GM21390 (cell line): Measurements from ENCODE around the gene HTR3A.
"Not testable (repeated sequence)": the region's sequence is repeated elsewhere in the genome, so short reads cannot be mapped to it uniquely, and the experiment has no call there.

Experiments used
- ATAC-seq: cut with Tn5 transposase; IDR thresholded peaks from one replicate; pipeline ENCODE4 v1.9.1; 2021; ENCODE audit not compliant: unreplicated experiment

Gene HTR3A

DNA sequence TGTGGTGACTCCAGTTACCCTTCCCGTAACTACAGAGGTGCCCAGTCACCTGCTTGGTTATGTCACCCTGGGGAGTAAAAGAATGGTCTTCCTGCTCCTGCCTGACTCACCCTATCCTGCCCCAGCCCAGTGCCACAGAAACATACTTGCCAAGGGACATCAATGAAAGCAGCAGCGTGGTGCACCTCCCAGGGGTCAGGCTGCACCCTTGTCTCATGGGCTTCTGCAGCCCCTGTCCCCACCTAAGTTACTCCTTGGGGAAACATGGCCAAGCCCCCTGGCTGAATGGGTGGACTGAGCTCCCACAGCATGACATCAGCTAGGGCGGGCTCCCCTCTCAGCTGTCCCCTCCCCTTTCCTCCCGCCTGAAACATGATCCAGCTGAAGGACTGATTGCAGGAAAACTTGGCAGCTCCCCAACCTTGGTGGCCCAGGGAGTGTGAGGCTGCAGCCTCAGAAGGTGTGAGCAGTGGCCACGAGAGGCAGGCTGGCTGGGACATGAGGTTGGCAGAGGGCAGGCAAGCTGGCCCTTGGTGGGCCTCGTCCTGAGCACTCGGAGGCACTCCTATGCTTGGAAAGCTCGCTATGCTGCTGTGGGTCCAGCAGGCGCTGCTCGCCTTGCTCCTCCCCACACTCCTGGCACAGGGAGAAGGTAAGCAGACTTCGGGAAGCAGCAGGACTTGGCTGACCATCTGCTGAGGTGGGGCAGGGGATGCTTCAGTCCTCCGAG, at the start of gene HTR3A:
Gene HTR3A (plus strand): TSS at position 368 of the 730 bp plus-strand sequence. CDS start 218 bp downstream, at position 586.
- no peak for ATAC-seq

GRCh38 chr11:113926273-113927197, 48.4 kb upstream of the HTR3A start:
- ATAC-seq: no peak

DNA sequence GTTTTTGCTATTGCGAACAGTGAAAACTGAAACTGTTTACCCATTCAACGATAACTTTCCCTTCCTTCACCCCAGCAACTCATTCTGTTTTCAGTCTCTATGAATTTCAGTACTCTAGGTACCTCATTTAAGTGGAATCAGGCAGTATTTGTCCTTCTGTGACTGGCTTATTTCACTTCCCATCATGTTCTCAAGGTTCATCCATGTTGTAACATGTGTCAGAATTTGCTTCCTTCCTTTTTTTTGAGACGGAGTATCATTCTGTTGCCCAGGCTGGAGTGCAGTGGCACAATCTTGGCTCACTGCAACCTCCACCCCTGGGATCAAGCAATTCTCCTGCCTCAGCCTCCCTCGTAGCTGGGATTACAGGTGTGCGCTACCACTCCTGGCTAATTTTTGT, 46.6 kb upstream of the HTR3A start:
- no peak for ATAC-seq

- no peak for ATAC-seq
These were observed 42.1 kb upstream of the HTR3A start for GRCh38 chr11:113932788-113933187.

GRCh38 chr11:113934193-113934592, 40.7 kb upstream of the HTR3A start:
- ATAC-seq: not testable (repeated sequence)

DNA sequence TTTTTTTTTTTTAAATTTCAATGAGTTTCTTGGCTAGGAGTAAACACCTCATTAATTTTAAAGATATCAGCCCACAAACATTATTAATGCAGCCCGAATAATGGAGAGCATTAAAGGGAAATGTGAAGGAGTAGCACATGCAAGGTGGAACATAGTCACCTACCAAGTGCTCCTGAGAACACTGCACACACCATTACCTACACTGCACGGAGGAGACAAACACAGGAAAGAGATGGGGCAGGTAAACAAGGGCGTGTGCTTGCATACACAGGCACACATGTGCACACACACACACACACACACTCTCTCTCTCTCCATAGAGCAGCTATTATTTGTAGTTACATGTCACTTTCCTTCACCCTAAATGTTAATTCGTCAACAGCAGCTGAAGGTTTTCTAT, 40.1 kb upstream of the HTR3A start:
- ATAC-seq: no peak

GRCh38 chr11:113935858-113936257, 39.0 kb upstream of the HTR3A start:
- ATAC-seq: no peak

DNA sequence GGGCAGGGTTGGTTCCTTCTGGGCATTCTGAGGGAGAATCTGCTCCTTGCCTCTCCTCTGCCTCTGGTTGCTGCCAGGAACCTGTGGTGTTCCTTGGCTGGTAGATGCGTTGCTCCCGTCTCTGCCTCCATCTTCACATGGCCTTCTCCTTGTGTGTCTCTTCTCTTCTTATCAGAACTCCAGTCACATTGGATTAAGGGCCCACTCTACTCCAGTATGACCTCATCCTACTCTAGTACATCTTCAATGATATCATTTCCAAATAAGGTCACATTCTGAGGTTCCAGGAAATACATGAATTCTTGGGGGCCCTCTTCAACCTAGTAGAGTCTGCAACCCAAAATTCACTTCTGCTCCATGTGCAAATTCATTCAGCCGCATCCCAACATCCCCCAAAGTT, 37.0 kb upstream of the HTR3A start:
- no peak for ATAC-seq

- ATAC-seq: no peak
These were observed 32.7 kb upstream of the HTR3A start for GRCh38 chr11:113942256-113942655.

- not testable (repeated sequence) for ATAC-seq
These were observed 28.7 kb upstream of the HTR3A start for GRCh38 chr11:113946162-113946561.

DNA sequence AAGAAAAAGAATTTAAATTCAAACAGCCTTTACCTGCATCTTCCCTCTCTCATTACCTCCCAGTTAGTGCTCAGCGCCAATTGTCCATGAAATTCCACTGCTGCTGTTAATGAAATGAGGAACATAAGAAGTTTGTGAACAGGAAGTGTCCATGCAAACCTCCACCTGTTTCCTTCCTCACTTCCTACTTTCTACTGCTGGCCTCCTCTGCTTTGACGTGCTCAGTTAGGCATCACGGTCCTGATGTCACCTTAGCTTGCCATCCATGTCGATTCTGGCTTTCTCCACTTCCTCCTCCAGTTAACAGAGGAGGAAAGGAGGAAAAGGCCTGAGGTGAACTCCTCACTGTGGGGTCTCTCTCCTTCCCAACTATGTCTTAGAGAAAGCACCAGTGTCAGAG, 26.9 kb upstream of the HTR3A start:
- no peak for ATAC-seq

DNA sequence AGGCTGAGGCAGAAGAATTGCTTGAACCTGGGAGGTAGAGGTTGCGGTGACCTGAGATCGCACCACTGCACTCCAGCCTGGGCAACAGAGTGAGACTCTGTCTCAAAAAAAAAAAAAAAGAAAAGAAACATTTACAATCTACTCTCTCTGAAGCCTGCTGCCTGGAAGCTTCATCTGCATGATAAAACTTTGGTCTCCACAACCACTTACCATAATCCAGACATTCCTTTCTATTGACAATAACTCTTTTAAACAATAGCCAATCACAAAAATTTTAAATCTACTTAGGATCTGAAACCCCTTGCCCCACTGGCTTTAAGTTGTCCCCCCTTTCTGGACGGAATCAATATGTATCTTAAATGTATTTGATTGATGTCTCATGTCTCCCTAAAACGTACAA, 25.0 kb upstream of the HTR3A start:
- ATAC-seq: no peak

DNA sequence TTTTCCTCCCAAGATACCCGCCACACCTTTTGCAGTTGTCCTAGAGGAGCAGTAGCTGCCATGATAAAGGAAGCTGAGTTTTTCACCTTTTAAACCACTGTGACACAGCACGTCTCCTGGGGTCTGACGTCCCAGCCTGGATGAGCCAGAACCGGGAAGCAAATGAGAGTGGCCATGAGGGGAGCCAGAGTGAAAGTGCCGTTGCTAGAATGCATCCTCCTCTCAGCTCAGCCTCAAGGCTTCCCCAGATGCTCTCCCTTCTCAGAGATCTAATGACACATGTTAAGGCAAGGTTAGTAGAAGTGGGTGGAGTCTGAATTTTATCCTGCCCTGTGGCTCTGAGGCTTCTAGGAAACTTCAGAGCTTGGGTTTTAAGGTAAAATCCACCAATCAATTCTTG, 23.4 kb upstream of the HTR3A start:
- no peak for ATAC-seq

DNA sequence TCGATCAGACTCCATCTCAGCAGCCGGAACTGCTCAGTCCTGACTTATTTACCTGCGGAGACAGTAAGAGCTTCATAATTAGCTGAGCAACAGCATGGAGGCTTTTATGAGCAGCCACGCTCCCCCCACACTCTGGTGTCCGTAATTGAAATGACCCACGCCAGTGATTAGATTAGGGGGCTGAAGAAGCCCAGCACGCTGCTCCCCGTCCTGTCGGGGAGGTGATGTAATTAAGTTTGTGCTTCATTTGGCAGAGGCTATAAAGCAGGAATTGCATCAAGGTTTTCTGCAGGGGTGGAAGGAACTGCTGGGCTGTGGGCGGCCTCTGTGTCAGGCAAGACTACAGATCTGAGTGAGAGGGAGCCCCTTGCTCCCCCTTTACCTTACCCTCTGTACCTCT, 22.8 kb upstream of the HTR3A start:
- ATAC-seq: no peak

GRCh38 chr11:113952588-113952987, 22.3 kb upstream of the HTR3A start:
- ATAC-seq: no peak

GRCh38 chr11:113954235-113954634, 20.7 kb upstream of the HTR3A start:
- no peak for ATAC-seq

DNA sequence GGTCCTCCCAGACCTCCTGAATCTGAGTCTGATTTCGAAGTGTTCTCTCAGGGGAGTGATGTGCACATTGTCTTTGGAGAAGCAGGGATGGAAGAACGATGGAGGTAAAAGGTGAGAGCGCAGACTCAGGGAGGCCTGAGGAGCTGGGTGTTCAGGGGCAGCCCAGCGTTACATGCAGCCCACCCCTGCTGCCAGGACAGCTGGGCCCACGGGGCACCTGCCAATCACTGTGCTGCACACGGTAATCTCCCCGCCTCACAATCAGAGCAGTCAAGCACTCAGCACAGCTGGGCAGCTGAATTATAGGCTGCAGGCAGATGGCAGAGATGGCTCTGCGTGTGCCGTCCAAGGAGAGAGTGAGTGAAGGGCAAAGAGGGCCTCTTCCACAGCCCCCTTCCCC, 17.9 kb upstream of the HTR3A start:
- no peak for ATAC-seq

GRCh38 chr11:113960702-113961330, 14.1 kb upstream of the HTR3A start:
- no peak for ATAC-seq

GRCh38 chr11:113967361-113967760, 7.5 kb upstream of the HTR3A start:
- no peak for ATAC-seq

GRCh38 chr11:113971506-113972195, 3.3 kb upstream of the HTR3A start:
- no peak for ATAC-seq

DNA sequence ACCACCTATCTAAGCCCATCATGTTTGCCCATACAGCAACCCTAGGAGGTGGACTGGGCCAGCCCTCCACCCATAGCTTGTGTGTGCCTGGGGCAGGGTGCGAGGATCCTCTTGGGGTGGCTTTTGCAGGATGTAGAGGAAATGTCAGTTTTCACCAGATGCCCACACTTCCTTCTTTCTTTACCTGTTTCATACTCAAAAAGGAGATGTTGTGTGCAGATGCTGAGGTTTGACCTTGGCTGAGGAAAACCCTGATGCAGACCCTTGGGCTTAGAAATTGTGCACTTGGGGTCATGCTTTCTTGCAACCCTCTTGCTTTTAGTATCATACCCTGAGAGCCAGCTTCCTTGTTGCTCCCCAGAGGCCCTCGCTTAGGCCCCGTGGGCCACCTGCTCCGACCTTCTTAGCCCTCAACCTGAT, 2.2 kb downstream of the HTR3A start:
- no peak for ATAC-seq
